SK-N-SH (cell line): Measurements from ENCODE around the gene RGMA.

Experiments
- CTCF ChIP-seq: fragments of 200-600 bp; sonication (generic); IDR thresholded peaks from 2 replicates; pipeline ENCODE4 v1.6.1; 2017; ENCODE audit warnings: antibody characterized with exemption, mild to moderate bottlenecking, moderate library complexity
- EZH2phosphoT487 ChIP-seq: fragments of 200-600 bp; sonication (generic); IDR thresholded peaks from 2 replicates; pipeline ENCODE4 v1.6.1; 2017; ENCODE audit warnings: low read depth, mixed run types, mild to moderate bottlenecking, antibody characterized with exemption, moderate library complexity, borderline replicate concordance
- FOXJ3 ChIP-seq: sonication (generic); formaldehyde crosslinking; IDR thresholded peaks from 2 replicates; pipeline ENCODE4 v1.5.1; 2020; ENCODE audit warnings: mild to moderate bottlenecking, missing genetic modification reagents
- MXI1 ChIP-seq: IDR thresholded peaks from 2 replicates; pipeline ENCODE4 v1.6.1; 2012; ENCODE audit warnings: mild to moderate bottlenecking, low read depth, low read length, improper control_type of control experiment
- POLR2AphosphoS5 ChIP-seq: IDR thresholded peaks from 2 replicates; pipeline ENCODE4 v1.6.1; 2012; ENCODE audit warnings: low read depth, low read length
- RAD21 ChIP-seq: IDR thresholded peaks from 2 replicates; pipeline ENCODE4 v1.6.1; 2012; ENCODE audit warnings: mild to moderate bottlenecking, low read length
- TAF1 ChIP-seq: IDR thresholded peaks from 2 replicates; pipeline ENCODE4 v1.6.1; 2012; ENCODE audit warnings: low read depth, mild to moderate bottlenecking, low read length, moderate library complexity, borderline replicate concordance
- ZBTB33 ChIP-seq: IDR thresholded peaks from 2 replicates; pipeline ENCODE4 v1.4.0; 2012; ENCODE audit warnings: low read depth, borderline replicate concordance
- TF ChIP-seq, protein P1 (sequence below): IDR thresholded peaks from 2 replicates; pipeline ENCODE4 v1.6.1; 2012; ENCODE audit warnings: mild to moderate bottlenecking, low read depth, low read length, moderate library complexity

DNA sequence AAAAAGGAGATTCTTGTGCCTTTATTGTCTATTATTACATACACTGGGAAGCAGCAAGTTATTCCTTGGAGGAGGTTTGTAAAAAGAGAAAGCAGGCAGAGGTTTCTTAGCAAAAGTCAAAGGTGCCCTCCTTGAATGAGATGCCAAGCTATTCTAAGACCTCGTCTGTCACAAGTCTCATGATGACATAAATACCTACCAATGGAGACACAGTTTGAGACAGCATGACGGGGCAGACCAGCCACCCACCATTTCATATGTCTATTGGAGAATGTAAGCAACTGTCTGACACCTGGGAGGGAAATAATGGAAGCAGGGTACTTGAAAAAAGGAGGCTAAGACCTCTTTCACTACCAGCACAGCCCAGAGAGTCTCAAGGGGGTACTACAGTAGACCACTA is 2.2 kb downstream of the RGMA start:
- TF ChIP-seq CTCF: no peak
- TF ChIP-seq POLR2AphosphoS5: no peak
- TF ChIP-seq FOXJ3 (CRISPR knock-in tag): no peak
- TF ChIP-seq ZBTB33: no peak
- no peak for TF ChIP-seq TAF1
- TF ChIP-seq, protein P1, sequence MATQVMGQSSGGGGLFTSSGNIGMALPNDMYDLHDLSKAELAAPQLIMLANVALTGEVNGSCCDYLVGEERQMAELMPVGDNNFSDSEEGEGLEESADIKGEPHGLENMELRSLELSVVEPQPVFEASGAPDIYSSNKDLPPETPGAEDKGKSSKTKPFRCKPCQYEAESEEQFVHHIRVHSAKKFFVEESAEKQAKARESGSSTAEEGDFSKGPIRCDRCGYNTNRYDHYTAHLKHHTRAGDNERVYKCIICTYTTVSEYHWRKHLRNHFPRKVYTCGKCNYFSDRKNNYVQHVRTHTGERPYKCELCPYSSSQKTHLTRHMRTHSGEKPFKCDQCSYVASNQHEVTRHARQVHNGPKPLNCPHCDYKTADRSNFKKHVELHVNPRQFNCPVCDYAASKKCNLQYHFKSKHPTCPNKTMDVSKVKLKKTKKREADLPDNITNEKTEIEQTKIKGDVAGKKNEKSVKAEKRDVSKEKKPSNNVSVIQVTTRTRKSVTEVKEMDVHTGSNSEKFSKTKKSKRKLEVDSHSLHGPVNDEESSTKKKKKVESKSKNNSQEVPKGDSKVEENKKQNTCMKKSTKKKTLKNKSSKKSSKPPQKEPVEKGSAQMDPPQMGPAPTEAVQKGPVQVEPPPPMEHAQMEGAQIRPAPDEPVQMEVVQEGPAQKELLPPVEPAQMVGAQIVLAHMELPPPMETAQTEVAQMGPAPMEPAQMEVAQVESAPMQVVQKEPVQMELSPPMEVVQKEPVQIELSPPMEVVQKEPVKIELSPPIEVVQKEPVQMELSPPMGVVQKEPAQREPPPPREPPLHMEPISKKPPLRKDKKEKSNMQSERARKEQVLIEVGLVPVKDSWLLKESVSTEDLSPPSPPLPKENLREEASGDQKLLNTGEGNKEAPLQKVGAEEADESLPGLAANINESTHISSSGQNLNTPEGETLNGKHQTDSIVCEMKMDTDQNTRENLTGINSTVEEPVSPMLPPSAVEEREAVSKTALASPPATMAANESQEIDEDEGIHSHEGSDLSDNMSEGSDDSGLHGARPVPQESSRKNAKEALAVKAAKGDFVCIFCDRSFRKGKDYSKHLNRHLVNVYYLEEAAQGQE: no peak
- TF ChIP-seq EZH2phosphoT487: no peak
- TF ChIP-seq RAD21: no peak
- TF ChIP-seq MXI1: no peak
